ENCODE results near the gene IMP4. TPM values are rescaled to one million over a fixed set of nuclear protein-coding genes. Genes with fewer than 3 reads are reported as not detected.

IMP4 gene
- total and polyA plus RNA-seq, 10 of the 15 experiments (the other 5 are each of a cell fraction or from before 2014, with no cell fraction given) = 41.4 to 242 (median 166) TPM

- Histone ChIP-seq H3K27ac (ENCODE audit: control insufficient read depth, insufficient read depth) (no peak overlapping the region), H4K20me1 (ENCODE audit: control insufficient read depth, insufficient read depth) (no peaks in the 10 kb centered on the region), H3K9me3 (replicated peaks; ENCODE audit: control insufficient read depth, insufficient read depth, low read length) (no peaks in the 10 kb centered on the region; the same call in 2 of the 3 replicates), H3K27me3 (replicated peaks in 1 of 2; ENCODE audit: control insufficient read depth in 2 of 2, insufficient read depth in 2 of 2, low read length in 1 of 2) (no peaks in the 10 kb centered on the region), H3K4me2 (ENCODE audit: control insufficient read depth, insufficient read depth) (no peak overlapping the region), H3K9ac (ENCODE audit: control insufficient read depth, insufficient read depth, low read length) (no peak overlapping the region), H3K36me3 (ENCODE audit: control insufficient read depth in 2 of 2, insufficient read depth in 2 of 2, low read length in 1 of 2) (peaks cover 0 to 1% of the 10 kb centered on the region in 2 experiments; a peak in 2 of 4 replicates), H3K79me2 (ENCODE audit: control insufficient read depth, insufficient read depth, low read length) (no peaks in the 10 kb centered on the region), H3K4me1 (ENCODE audit: control insufficient read depth, insufficient read depth, low read length) (no peaks in the 10 kb centered on the region), H2AFZ (ENCODE audit: control insufficient read depth, low read depth, low read length) (no peak overlapping the region), H3K4me3 (no peak overlapping the region)
- no TSS peak for BruUV-seq (replicated peaks)
- TF ChIP-seq MEF2A (IDR thresholded peaks at IDR 0.05; ENCODE audit: insufficient read depth, low read depth, low read length) (no peak), FOS (IDR thresholded peaks at IDR 0.05; ENCODE audit: borderline replicate concordance, extremely low read depth, insufficient read length) (no peak), RAD21 (IDR thresholded peaks at IDR 0.05; ENCODE audit: insufficient read depth, low read depth, low read length) (no peak), TCF12 (IDR thresholded peaks at IDR 0.05; ENCODE audit: low read depth, low read length) (no peak), CHD4 (IDR thresholded peaks at IDR 0.05) (no peak), MLLT1 (IDR thresholded peaks at IDR 0.05) (no peak), IRF5 (IDR thresholded peaks at IDR 0.05; ENCODE audit: borderline replicate concordance) (no peak), EP300 (IDR thresholded peaks at IDR 0.05; ENCODE audit: borderline replicate concordance in 1 of 2, control insufficient read depth in 1 of 2, low read depth in 2 of 2, low read length in 2 of 2) (no peak), BCLAF1 (IDR thresholded peaks at IDR 0.05) (no peak), KAT2A (conservative IDR thresholded peaks at IDR 0.05; ENCODE audit: control insufficient read depth, low read depth, low read length) (no peak), ZNF384 (IDR thresholded peaks at IDR 0.05; ENCODE audit: borderline replicate concordance, low read depth, low read length) (no peak)
- ChIA-PET RAD21 (ENCODE audit: unreplicated experiment) (interaction anchor here (1.0 kb wide), 1 partner anchor 1339 kb away, joined by 3 read pairs; no protein-coding TSS in a partner anchor), SMC1A (ENCODE audit: uncharacterized antibody, unreplicated experiment) (interaction anchor here (0.7 to 2.5 kb wide), 3 partner anchors 9 to 144 kb away, joined by 3 to 7 read pairs (median 3); no protein-coding TSS in a partner anchor), POLR2A (no interaction called here), CTCF (interaction anchor here (0.5 to 9.8 kb wide), 6 partner anchors 13 to 1338 kb away, joined by 3 to 74 read pairs (median 6); partner anchors contain the start of genes MZT2B and SMPD4)
- DNase-seq (ENCODE audit: low read depth, low spot score) (no peak), ATAC-seq (no peak), FAIRE-seq (no peak)
- in situ Hi-C loops (cut with MboI) (loop anchor here (5.0 to 25.0 kb wide), 4 partner anchors 153 to 1477 kb away; partner anchors contain the start of genes MZT2B and SMPD4), intact Hi-C loops (cut with micrococcal nuclease; ENCODE audit: unreplicated experiment) (loop anchor here (10.0 kb wide), 2 partner anchors 310 to 1810 kb away; no protein-coding TSS in a partner anchor)
Observed at GRCh38 chr2:130335226-130335625, 7.5 kb upstream of the IMP4 start.

Measured in GM12878 (cell line).